Central memory CD4-positive, alpha-beta T cell (primary cell): ENCODE measurements around the gene CRELD2.

Source experiments
- DNase-seq: peaks from one replicate; pipeline ENCODE4 v3.0.0; 2022

Gene CRELD2

DNA sequence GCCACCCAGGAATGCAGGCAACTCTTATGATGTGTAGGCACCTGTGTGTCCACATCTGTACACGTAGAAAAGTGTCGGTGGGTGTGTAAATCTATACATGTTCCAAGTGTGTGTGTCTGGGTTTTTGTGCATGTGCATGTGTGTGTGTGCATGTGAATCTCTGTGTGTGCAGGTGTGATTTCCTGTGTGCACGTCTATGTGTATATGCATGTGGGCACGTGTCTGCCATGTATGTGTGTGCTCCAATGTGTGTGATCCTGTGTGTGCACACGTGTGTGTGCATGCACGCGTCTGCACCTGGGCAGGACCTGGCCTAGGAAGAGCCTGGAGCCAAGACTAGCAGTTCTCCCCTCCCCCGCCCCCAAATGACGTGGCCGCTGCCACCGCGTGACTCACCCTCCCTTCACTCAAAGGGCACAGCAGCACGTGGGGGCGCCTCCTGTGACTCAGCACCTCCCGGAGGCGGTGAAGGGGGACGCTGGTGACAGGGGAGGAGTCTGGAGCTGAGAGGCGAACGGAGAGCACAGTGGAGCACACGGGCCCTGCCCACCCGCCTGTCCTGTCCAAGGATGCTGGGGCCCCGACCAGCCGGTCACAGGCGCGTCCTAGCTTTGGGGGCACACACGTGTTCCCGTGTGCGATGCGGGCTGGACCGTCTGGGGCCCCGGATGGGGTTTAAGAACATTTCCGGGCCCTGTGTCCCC is 52.2 kb downstream of the CRELD2 start:
- DNase-seq, result peak; percentile 90

DNA sequence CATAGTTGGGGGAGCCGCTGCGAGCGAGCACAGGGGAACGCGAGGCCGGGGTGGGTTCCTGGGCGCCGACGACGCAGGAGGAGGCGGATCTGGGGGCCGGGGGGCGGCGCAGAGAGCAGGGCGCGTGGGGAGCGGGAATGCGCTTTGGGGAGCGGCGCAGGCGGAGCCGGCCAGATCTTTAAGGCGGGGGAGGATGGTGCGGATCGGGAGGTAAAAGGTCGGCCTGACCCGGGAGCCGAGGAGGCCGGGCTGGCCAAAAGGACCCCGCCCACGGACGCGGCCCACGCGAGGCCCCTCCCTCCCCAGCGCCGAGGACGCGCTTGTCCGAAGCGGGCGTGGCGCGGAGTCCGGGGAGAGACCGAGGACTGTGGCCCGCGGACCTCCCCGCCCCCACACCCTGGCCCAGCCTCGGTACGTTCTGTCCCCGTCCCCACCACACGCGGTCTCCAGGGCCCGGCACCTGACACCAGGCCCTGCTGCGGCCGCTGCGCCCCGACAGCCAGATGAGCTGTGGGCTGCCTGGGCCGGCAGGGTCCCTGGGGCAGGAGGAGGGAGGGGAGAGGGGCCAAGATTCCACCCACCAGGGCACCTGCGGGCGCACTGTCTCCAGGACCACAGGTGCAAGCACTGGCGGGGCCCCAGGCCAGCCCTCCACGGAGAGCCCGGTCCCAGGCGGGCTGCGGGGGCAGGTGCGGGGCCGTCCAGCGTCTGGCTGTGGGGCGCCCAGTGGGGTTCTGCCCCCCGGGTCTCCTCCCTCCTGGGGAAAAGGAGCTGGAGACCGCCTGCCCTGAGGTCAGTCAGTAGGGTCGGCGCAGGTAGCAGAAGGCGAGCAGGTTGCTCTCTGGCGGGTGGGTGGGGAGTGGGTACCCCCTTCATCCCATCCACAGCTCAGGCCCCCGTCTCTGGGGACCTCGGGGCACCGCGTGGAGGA is 53.1 kb downstream of the CRELD2 start:
- DNase-seq, result no peak

DNA sequence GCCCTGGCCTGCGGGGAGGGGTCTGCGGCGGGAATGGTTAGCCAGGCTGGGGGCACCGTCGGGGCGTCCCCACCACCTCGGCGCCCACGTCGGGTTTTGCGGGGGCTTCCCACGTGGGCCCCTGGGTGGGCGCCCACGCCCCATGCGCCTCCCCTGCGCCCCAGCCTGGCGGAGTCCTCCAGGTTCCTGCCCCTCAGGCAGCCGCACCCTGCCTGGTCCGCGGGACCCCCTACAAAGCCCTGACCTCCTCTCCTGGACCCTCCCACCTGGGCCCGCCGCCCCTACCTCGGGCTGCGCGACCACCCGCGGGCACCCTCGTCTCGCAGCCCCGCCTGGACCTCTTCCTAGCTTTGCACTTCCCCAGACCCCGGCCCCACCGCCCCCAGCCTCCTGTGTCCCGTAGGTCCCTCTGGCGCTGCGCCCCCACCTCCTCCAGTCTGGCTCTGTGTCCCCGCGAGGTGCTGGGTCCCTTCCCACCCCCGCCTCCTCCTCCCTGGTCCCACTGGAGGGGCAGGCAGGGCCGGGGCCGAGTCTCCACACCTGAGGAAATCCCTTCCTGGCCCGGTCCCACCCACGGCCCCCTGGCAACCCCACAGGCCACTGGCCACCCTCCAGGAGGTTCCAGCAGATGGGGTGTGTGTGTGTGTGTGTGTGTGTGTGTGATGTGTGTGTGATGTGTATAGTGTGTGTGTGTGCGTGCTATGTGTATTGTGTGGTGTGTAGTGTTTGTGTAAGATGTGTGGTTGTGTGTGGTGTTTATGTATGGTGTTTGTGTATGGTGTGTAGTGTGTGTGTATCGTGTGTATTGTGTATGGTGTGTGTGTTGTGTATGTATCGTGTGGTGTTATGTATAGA is 54.0 kb downstream of the CRELD2 start:
- no peak for DNase-seq

DNA sequence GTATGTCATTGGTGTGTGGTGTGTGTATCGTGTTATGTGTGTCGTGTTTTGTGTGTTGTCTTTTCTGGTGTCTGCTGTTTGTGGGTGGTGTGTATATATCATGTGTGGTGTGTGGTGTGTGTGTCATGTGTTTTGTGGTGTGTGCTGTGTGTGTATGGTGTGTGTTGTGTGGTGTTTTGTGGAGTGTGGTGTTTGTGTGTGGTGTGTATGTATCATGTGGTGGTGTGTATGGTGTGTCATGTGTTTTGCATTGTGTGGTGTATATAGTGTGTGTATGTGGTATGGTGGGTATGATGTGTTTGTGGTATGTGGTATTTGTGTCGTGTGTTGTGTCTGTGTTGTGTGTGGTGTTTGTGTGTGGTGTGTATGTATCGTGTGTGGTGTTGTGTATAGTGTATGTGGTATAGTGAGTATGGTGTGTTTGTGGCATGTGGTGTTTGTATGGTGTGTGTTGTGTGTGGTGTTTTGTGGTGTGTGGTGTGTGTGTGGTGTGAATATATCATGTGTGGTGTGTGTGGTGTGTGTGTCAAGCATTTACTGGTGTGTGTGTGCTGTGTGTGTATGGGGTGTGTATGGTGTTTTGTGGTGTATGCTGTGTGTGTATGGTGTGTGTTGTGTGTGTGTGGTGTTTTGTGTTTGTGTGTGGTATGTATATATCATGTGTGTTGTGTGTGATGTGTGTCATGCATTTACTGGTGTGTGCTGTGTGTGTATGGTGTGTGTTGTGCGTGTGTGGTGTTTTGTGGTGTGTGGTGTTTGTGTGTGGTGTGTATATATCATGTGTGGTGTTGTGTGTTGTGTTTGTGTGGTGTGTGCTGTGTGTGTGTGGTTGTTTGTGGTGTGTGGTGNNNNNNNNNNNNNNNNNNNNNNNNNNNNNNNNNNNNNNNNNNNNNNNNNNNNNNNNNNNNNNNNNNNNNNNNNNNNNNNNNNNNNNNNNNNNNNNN is 54.9 kb downstream of the CRELD2 start:
- no peak for DNase-seq

DNA sequence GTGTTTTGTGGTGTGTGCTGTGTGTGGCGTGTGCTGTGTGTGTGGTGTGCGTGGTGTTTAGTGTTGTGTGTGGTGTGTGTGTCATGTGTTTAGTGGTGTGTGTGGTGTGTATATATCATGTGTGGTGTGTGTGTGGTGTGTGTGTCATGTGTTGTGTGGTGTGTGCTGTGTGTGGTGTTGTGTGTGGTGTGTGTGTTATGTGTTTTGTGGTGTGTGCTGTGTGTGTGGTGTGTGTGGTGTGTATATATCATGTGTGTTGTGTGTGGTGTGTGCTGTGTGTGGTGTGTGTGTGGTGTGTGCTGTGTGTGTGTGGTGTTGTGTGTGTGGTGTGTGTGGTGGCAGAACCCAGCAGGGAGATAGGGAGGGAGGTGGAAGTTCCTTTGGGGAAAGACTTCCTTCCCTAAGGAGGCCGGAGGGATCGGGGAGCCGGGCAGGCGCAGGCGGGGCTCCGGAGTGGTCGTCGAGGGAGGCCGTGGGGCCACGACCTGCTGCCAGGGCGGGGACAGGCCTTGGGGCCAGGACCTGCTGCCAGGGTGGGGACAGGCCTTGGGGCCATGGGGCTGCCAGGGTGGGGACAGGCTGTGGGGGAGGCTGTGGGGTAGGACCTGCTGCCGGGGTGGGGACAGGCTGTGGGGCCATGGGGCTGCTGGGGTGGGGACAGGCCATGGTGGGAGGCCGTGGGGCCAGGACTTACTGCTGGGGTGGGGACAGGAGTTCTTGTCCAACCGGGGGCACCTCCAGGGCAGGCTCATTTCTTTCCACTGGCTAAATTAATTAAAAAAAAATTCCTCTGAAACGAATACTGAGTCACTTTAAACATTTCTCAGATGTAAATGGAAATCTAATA is 57.3 kb downstream of the CRELD2 start:
- no peak for DNase-seq

DNA sequence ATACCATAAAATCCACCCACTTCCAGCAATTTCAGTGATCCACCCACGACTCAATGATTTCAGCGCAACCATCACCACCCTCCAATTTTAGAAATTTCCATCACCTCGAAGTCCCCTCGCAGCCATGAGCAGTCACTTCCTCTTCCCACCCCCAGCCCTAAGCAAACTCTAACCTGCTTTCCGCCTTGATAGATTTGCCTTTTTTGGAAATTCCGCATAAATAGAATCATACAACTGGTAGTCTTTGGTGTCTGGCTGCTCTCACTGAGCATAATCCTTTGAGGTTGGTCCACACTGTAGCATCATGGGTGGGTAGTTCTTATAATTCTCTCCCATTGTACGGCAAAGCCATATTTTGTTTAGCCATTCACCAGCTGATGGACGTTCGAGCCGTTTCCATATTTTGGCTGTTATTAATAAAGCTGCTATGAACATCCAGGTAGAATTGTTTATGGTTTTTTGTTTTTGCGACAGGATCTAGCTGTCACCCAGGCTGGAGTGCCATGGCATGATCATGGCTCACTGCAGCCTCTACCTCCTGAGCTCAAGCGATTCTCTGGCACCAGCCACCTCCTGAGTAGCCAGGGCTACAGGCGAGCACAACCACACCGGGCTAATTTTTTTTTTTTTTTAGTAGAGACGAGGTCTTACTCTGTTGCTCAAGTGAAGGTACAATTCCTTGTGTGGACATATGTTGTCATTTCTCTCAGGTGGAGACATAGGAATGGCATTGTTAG is 58.2 kb downstream of the CRELD2 start:
- peak; percentile 47 for DNase-seq
